Muscle layer of duodenum (tissue), 2 donors: Measurements from ENCODE around the gene CNTNAP5.

Experiments
- H3K27ac ChIP-seq: one replicate; pipeline ENCODE4 v1.7.0; 2013; ENCODE audit warnings: mild to moderate bottlenecking, low read length
- H3K27me3 ChIP-seq: one replicate; pipeline ENCODE4 v1.7.0; 2013; ENCODE audit warnings: low read depth, mild to moderate bottlenecking, control low read depth, low read length
- H3K36me3 ChIP-seq, 2 donors: one replicate each; pipeline ENCODE4 v1.7.0; 2013; ENCODE audit warnings: low read length in 2 of 2, control low read depth in 1 of 2, mild to moderate bottlenecking in 1 of 2; ENCODE audit not compliant: insufficient read depth in 2 of 2, control insufficient read depth in 1 of 2
- H3K4me1 ChIP-seq, 2 donors: one replicate each; pipeline ENCODE4 v1.7.0; 2013; ENCODE audit warnings: low read length in 2 of 2, mild to moderate bottlenecking in 2 of 2, control low read depth in 1 of 2, moderate library complexity in 1 of 2; ENCODE audit not compliant: insufficient read depth in 2 of 2, control insufficient read depth in 1 of 2
- H3K4me3 ChIP-seq, 2 donors: one replicate each; pipeline ENCODE4 v1.7.0; 2013; ENCODE audit warnings: low read length in 2 of 2, low read depth in 1 of 2, mild to moderate bottlenecking in 1 of 2
- H3K9me3 ChIP-seq, 2 donors: one replicate each; pipeline ENCODE4 v1.7.0; 2013; ENCODE audit warnings: low read length in 2 of 2, control low read depth in 1 of 2, mild to moderate bottlenecking in 1 of 2; ENCODE audit not compliant: control insufficient read depth in 1 of 2
- donor health status: healthy.

The CNTNAP5 gene

DNA sequence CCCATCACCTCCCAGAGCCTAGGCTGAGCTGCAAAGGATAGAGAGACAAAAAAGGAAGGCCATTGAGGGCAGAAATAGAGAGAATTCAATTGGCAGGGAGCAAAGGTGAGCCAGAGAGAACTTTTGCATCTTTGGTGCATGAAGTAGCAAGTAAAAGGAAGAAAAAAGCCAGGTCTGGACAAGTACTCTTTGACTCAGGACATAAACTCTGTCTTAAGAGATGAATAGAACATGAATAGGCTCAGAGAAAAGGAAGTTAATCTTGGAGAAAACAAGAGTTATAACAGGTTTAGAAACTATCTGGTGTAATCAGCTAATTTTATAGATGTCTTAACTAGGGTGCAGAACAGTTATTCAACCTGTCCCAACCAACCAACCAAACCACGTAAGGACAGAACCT lies 95.2 kb downstream of the CNTNAP5 start:
- Histone ChIP-seq H3K4me1 (no peaks in the 10 kb centered on the region), H3K27ac (no peak overlapping the region), H3K27me3 (no peaks in the 10 kb centered on the region), H3K4me3 (no peak overlapping the region), H3K36me3 (no peaks in the 10 kb centered on the region), H3K9me3 (peaks cover 0 to 4% of the 10 kb centered on the region in 2 donors)

DNA sequence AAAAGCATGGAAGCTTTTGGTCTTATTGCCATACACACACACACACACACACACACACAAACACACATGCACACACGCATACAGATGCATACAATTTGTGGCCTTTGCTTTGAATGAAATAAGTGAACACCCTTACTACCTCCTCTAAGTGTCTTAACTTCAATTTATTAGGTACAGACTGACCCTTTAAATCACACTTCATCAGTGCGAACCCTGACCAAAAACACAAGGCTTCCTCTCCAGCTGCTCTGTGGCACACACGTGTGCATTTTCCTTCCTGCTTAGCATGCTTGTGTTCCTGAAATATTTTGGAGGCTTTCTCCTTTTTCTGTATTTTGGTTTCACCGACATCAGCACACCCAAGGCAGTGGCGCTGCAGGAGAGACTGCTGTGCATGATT lies 96.0 kb downstream of the CNTNAP5 start:
- no peaks in the 10 kb centered on the region for H3K27me3 ChIP-seq
- no peaks in the 10 kb centered on the region for H3K4me1 ChIP-seq
- no peak overlapping the region for H3K4me3 ChIP-seq
- H3K27ac ChIP-seq: no peak overlapping the region
- H3K36me3 ChIP-seq: no peaks in the 10 kb centered on the region
- peaks cover 0 to 4% of the 10 kb centered on the region in 2 donors for H3K9me3 ChIP-seq

- Histone ChIP-seq H3K27me3 (no peaks in the 10 kb centered on the region), H3K9me3 (peaks cover 0 to 4% of the 10 kb centered on the region in 2 donors), H3K4me1 (no peaks in the 10 kb centered on the region), H3K4me3 (no peak overlapping the region), H3K27ac (no peak overlapping the region), H3K36me3 (no peaks in the 10 kb centered on the region)
Measured at GRCh38 chr2:124121760-124122275, 96.7 kb downstream of the CNTNAP5 start.

DNA sequence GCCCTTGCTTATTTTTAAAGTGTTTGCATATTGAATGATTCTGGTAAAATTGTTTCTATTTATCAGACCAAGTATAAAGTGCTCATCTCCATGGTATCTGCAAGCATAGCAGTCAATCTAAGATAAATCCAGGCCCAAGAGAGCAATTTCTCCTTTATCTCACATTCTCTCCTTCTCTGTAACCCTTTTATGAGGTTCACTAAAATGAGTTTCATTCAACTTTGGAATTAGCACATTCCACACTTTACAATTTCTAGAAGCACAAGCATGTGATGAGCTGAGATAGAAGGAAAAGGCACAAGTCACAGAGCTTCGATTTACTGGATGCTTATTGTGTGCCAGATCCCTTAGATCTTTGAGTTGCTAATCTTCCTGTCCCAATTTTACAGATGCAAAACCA lies 97.3 kb downstream of the CNTNAP5 start:
- no peak overlapping the region for H3K27ac ChIP-seq
- no peaks in the 10 kb centered on the region for H3K36me3 ChIP-seq

DNA sequence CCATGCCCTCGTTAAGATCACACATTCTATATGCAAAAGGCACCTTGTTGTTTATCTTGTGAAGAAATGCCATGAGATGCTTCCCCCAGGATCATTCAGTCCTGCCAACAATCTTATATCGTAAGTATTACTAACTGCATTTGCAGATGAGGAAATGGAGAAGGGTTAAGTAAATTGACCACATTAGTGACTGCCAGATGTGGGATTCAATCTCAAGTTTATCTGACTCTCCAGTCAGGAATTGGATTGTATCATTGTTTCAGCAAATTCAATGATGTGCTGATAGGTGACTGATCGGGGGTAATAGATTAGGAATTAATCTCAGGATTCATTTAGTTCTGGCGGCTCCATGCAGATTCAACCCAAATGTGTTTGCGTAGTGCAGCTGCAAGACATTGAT lies 106.2 kb downstream of the CNTNAP5 start:
- no peaks in the 10 kb centered on the region for H3K4me1 ChIP-seq
- no peaks in the 10 kb centered on the region for H3K9me3 ChIP-seq
- H3K4me3 ChIP-seq: no peak overlapping the region
- no peak overlapping the region for H3K27ac ChIP-seq
- H3K27me3 ChIP-seq: no peaks in the 10 kb centered on the region
- H3K36me3 ChIP-seq: no peaks in the 10 kb centered on the region

More for the DNA sequence above, 97.3 kb downstream of the CNTNAP5 start:
- Histone ChIP-seq H3K9me3 (peaks cover 0 to 4% of the 10 kb centered on the region in 2 donors), H3K4me1 (no peaks in the 10 kb centered on the region), H3K4me3 (no peak overlapping the region), H3K27me3 (no peaks in the 10 kb centered on the region)

DNA sequence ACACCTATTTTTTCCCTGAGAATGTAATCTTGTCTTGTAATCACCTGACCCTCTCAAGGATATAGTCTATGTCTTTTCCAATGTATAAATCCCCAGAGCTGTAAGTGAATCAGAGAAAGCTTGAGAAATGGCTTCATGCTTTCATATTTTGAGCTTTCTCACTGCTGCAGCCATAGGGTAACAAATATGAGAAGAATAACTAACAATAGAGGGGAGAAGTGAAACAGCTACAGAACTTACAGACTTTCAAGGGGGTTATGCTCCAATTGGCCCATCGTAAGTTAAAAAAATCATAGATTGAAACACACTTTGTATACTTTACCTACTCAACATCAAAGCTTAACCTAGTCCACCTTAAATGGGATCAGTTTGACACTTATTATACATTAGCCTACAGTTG lies 111.0 kb downstream of the CNTNAP5 start:
- H3K36me3 ChIP-seq: no peaks in the 10 kb centered on the region

GRCh38 chr2:124138076-124138475 lies 113.0 kb downstream of the CNTNAP5 start:
- Histone ChIP-seq H3K9me3 (no peaks in the 10 kb centered on the region), H3K36me3 (no peaks in the 10 kb centered on the region), H3K4me1 (no peaks in the 10 kb centered on the region), H3K27ac (no peak overlapping the region), H3K27me3 (no peaks in the 10 kb centered on the region), H3K4me3 (no peak overlapping the region)

More for the DNA sequence above, 111.0 kb downstream of the CNTNAP5 start:
- Histone ChIP-seq H3K27me3 (no peaks in the 10 kb centered on the region), H3K27ac (no peak overlapping the region), H3K4me3 (no peak overlapping the region), H3K4me1 (no peaks in the 10 kb centered on the region), H3K9me3 (no peaks in the 10 kb centered on the region)

DNA sequence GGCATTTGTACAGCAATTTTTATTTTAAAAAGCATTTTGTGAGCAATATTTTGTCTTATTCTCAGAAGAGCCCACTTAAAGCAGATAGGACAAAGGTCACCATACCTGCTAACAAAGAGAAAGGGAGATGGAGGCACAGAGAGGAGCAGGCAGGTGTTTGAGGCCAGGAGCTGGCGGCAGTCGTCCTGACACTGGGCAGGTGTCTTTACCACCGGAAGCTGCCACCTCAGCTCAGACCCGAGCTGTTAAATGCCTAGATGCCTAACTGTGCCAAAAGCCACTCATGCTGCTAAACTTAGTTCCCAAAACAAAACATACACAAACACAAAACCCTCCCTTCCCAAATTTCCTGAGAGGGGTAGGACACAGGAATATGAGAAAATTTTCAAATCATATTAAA lies 120.9 kb downstream of the CNTNAP5 start:
- Histone ChIP-seq H3K27ac (no peak overlapping the region), H3K4me3 (no peak overlapping the region), H3K36me3 (no peaks in the 10 kb centered on the region), H3K9me3 (no peaks in the 10 kb centered on the region), H3K4me1 (no peaks in the 10 kb centered on the region), H3K27me3 (no peaks in the 10 kb centered on the region)

DNA sequence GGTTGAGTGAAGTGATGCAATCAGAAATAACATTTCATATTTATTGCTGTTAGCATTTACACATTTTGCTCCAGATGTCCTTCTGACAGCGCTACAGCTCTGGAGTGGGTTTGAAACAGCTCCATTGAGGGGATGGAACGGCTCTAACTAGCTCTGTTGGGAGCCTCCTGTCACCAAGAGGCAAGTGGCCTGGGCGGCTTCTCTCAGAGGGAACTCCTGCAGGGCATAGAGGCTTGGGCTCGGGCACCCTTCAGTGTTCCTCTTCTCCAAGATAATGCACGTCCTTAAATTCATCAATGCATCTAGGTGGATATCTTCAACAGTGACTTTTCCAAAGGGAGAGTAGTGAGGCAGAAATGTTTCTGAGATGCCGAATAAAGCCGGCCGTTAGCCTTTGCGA lies 122.5 kb downstream of the CNTNAP5 start:
- no peaks in the 10 kb centered on the region for H3K9me3 ChIP-seq
- no peaks in the 10 kb centered on the region for H3K4me1 ChIP-seq
- H3K4me3 ChIP-seq: no peak overlapping the region
- H3K36me3 ChIP-seq: no peaks in the 10 kb centered on the region
- no peak overlapping the region for H3K27ac ChIP-seq
- H3K27me3 ChIP-seq: no peaks in the 10 kb centered on the region

GRCh38 chr2:124149571-124149970 lies 124.5 kb downstream of the CNTNAP5 start:
- H3K4me3 ChIP-seq: no peak overlapping the region
- H3K27ac ChIP-seq: no peak overlapping the region
- H3K9me3 ChIP-seq: no peaks in the 10 kb centered on the region
- H3K36me3 ChIP-seq: no peaks in the 10 kb centered on the region
- H3K27me3 ChIP-seq: no peaks in the 10 kb centered on the region
- H3K4me1 ChIP-seq: no peaks in the 10 kb centered on the region

- Histone ChIP-seq H3K36me3 (no peaks in the 10 kb centered on the region), H3K4me1 (no peaks in the 10 kb centered on the region), H3K9me3 (no peaks in the 10 kb centered on the region), H3K27ac (no peak overlapping the region), H3K27me3 (no peaks in the 10 kb centered on the region), H3K4me3 (no peak overlapping the region)
Measured at GRCh38 chr2:124151691-124152090, 126.6 kb downstream of the CNTNAP5 start.

GRCh38 chr2:124153713-124154112 lies 128.6 kb downstream of the CNTNAP5 start:
- no peaks in the 10 kb centered on the region for H3K36me3 ChIP-seq
- no peaks in the 10 kb centered on the region for H3K4me1 ChIP-seq
- no peaks in the 10 kb centered on the region for H3K27me3 ChIP-seq
- H3K27ac ChIP-seq: no peak overlapping the region
- H3K9me3 ChIP-seq: no peaks in the 10 kb centered on the region
- no peak overlapping the region for H3K4me3 ChIP-seq
